B cell (primary cell): ENCODE results near the gene TMEM50B. TPM values are rescaled to one million over a fixed set of nuclear protein-coding genes. Genes with fewer than 3 reads are reported as not detected.

Source experiments
- ATAC-seq: fragments of 200-7000 bp; cut with Tn5 transposase; one replicate; pipeline ENCODE4 v1.10.0; 2021; ENCODE audit warnings: low read depth, mild to moderate bottlenecking, moderate number of reproducible peaks, moderate library complexity
- CTCF ChIA-PET: fragments of 350-600 bp; sonication (Branson Sonifier 250); formaldehyde crosslinking; loops from one replicate; lab custom pipeline; 2021; ENCODE audit warnings: antibody characterized with exemption, inconsistent platforms; lab: Charles Lee
- POLR2A ChIA-PET: fragments of 350-600 bp; sonication (Branson Sonifier 250); formaldehyde crosslinking; loops from one replicate; lab custom pipeline; 2021; ENCODE audit warnings: antibody characterized with exemption; lab: Charles Lee
- DNase-seq: peaks from one replicate; pipeline ENCODE4 v3.0.0; 2013
- H2AFZ ChIP-seq: 2 replicates; pipeline ENCODE4 v1.6.1; 2012; ENCODE audit warnings: mild to moderate bottlenecking, low read depth, low read length; ENCODE audit not compliant: insufficient read depth, poor library complexity, severe bottlenecking
- H3K27ac ChIP-seq, 2 donors: 1 replicate in 1 of 2; 2 replicates in 1 of 2; pipeline ENCODE4 v1.5.1; 2012 to 2013; ENCODE audit warnings: low read length in 2 of 2, mild to moderate bottlenecking in 2 of 2, moderate library complexity in 1 of 2
- H3K27me3 ChIP-seq, 4 experiments: fragments of 200-600 bp in 1 of 4; sonication (generic) in 1 of 4; replicated peaks in 1 of 4; 1 replicate in 2 of 4; 2 replicates in 2 of 4; pipeline versions ENCODE4 v1.6.1 to v1.7.0; 2013 to 2016; ENCODE audit warnings: low read length in 3 of 4, mild to moderate bottlenecking in 2 of 4, mixed read lengths in 1 of 4, moderate library complexity in 1 of 4; ENCODE audit not compliant: insufficient read depth in 4 of 4, control insufficient read depth in 3 of 4; ENCODE audit errors: control extremely low read depth in 1 of 4
- H3K36me3 ChIP-seq, 2 experiments: replicated peaks in 1 of 2; 1 replicate in 1 of 2; 2 replicates in 1 of 2; pipeline versions ENCODE4 v1.6.1 to v1.7.1; 2013; ENCODE audit warnings: low read length in 1 of 2; ENCODE audit not compliant: insufficient read depth in 2 of 2, control insufficient read depth in 1 of 2; ENCODE audit errors: control extremely low read depth in 1 of 2, extremely low read depth in 1 of 2
- H3K4me1 ChIP-seq, 2 donors: fragments of 200-600 bp in 1 of 2; sonication (generic) in 1 of 2; 1 replicate in 1 of 2; 2 replicates in 1 of 2; pipeline versions ENCODE4 v1.5.1 to v1.6.1; 2013 to 2017; ENCODE audit warnings: low read length in 2 of 2; ENCODE audit not compliant: control insufficient read depth in 2 of 2, insufficient read depth in 2 of 2
- H3K4me2 ChIP-seq: replicated peaks from 2 replicates; pipeline ENCODE3; 2012; ENCODE audit warnings: mild to moderate bottlenecking, low read depth, low read length; ENCODE audit not compliant: poor library complexity, severe bottlenecking
- H3K4me3 ChIP-seq, 5 experiments: fragments of 200-600 bp in 1 of 5; sonication (generic) in 1 of 5; 1 replicate in 3 of 5; 2 replicates in 2 of 5; pipeline versions ENCODE4 v1.5.1 to v1.7.0; 2011 to 2016; ENCODE audit warnings: low read length in 4 of 5, mild to moderate bottlenecking in 4 of 5, low read depth in 2 of 5, control low read depth in 1 of 5, moderate library complexity in 1 of 5; ENCODE audit not compliant: insufficient read depth in 1 of 5; ENCODE audit errors: control extremely low read depth in 1 of 5, extremely low read depth in 1 of 5
- H3K79me2 ChIP-seq: fragments of 200-600 bp; sonication (generic); one replicate; pipeline ENCODE4 v1.6.0; 2016; ENCODE audit warnings: low read length; ENCODE audit not compliant: control insufficient read depth, insufficient read depth
- H3K9ac ChIP-seq: fragments of 200-600 bp; sonication (generic); 2 replicates; pipeline ENCODE4 v1.6.1; 2017; ENCODE audit warnings: mild to moderate bottlenecking, low read length, moderate library complexity
- H3K9me3 ChIP-seq, 3 donors: one replicate each; pipeline versions ENCODE4 v1.6.1 to v1.7.1; 2013; ENCODE audit warnings: low read length in 2 of 3; ENCODE audit not compliant: control insufficient read depth in 2 of 3, insufficient read depth in 1 of 3; ENCODE audit errors: control extremely low read depth in 1 of 3
- H4K20me1 ChIP-seq: 2 replicates; pipeline ENCODE4 v1.6.0; 2012; ENCODE audit warnings: mild to moderate bottlenecking, low read length; ENCODE audit not compliant: insufficient read depth, control insufficient read depth, poor library complexity, severe bottlenecking
- H3K27ac Mint-ChIP-seq: one replicate; pipeline ENCODE4 v1.8.0; 2021; ENCODE audit warnings: mixed read lengths
- H3K27me3 Mint-ChIP-seq: one replicate; pipeline ENCODE4 v1.8.0; 2021; ENCODE audit warnings: mixed read lengths
- H3K4me1 Mint-ChIP-seq: one replicate; pipeline ENCODE4 v1.8.0; 2021; ENCODE audit warnings: mixed read lengths
- H3K4me3 Mint-ChIP-seq: one replicate; pipeline ENCODE4 v1.8.0; 2021; ENCODE audit warnings: mixed read lengths
- H3K9me3 Mint-ChIP-seq: one replicate; pipeline ENCODE4 v1.8.0; 2022; ENCODE audit warnings: mixed read lengths; ENCODE audit not compliant: insufficient read depth
- CTCF ChIP-seq: fragments of 200-600 bp; IDR thresholded peaks from one replicate; pipeline ENCODE4 v1.8.0; 2022; ENCODE audit warnings: antibody characterized with exemption, mild to moderate bottlenecking
- EZH2 ChIP-seq: IDR thresholded peaks from 2 replicates; pipeline ENCODE4 v1.6.1; 2012; ENCODE audit warnings: borderline replicate concordance, low read depth, mild to moderate bottlenecking, moderate library complexity, low read length; ENCODE audit not compliant: insufficient read depth, poor library complexity, severe bottlenecking
- WGBS: methylation state at CpG from one replicate; pipeline ENCODE4 v1.1.5; 2013; ENCODE audit warnings: missing lambda C conversion rate; ENCODE audit not compliant: insufficient coverage; 5-methylcytosine and 5-hydroxymethylcytosine counted together
- intact Hi-C: fragments of 100-400 bp; cut with micrococcal nuclease; formaldehyde crosslinking; loops from one replicate; pipeline ENCODE4 v1.10.0; 2022
- polyA plus RNA-seq: library from polyadenylated mRNA; depleted of rRNA; stranded (reverse); fragments of >200 nt; gene quantifications from 2 replicates; pipeline ENCODE4 v1.2.3, GENCODE V29; 2012
- total RNA-seq, 2 donors: library from RNA; stranded (reverse); fragments of 120-200 nt in 1 of 2; gene quantifications; 1 replicate in 1 of 2; 2 replicates in 1 of 2; pipeline versions ENCODE4 v1.2.3 to v1.2.4, GENCODE V29; 2013 to 2022

The TMEM50B gene
- total and polyA plus RNA-seq, 2 donors (not counting 1 experiment from before 2014, with no cell fraction given): 52.6 to 79.5 TPM

GRCh38 chr21:33522953-33523349 lies 43.2 kb upstream of the TMEM50B start:
- no peak overlapping the region for H3K4me3 Mint-ChIP-seq
- no peaks in the 10 kb centered on the region for H3K4me1 Mint-ChIP-seq
- TF ChIP-seq EZH2: no peak
- no peak for TF ChIP-seq CTCF
- H3K79me2 ChIP-seq: no peaks in the 10 kb centered on the region
- no peak overlapping the region for H3K9ac ChIP-seq
- DNase-seq (no peak), ATAC-seq (no peak)
- no peaks in the 10 kb centered on the region for H3K27me3 Mint-ChIP-seq
- ChIA-PET POLR2A (no interaction called here), CTCF (interaction anchor here (0.9 to 1.2 kb wide), 2 partner anchors 29 to 83 kb away, joined by 3 read pairs; no protein-coding TSS in a partner anchor)
- H3K4me2 ChIP-seq: no peak overlapping the region
- WGBS: no CpG with 5 or more reads among the region's 1 CpG
- intact Hi-C loops: no loop called here
- no peaks in the 10 kb centered on the region for H3K4me1 ChIP-seq
- no peak overlapping the region for H2AFZ ChIP-seq
- H3K27ac ChIP-seq: no peak overlapping the region
- H3K9me3 ChIP-seq: no peaks in the 10 kb centered on the region
- no peaks in the 10 kb centered on the region for H3K9me3 Mint-ChIP-seq
- no peak overlapping the region for H3K27ac Mint-ChIP-seq
- no peaks in the 10 kb centered on the region for H4K20me1 ChIP-seq
- no peak overlapping the region for H3K4me3 ChIP-seq
- no peaks in the 10 kb centered on the region for H3K27me3 ChIP-seq
- peaks cover 5 to 33% of the 10 kb centered on the region in 2 experiments for H3K36me3 ChIP-seq

DNA sequence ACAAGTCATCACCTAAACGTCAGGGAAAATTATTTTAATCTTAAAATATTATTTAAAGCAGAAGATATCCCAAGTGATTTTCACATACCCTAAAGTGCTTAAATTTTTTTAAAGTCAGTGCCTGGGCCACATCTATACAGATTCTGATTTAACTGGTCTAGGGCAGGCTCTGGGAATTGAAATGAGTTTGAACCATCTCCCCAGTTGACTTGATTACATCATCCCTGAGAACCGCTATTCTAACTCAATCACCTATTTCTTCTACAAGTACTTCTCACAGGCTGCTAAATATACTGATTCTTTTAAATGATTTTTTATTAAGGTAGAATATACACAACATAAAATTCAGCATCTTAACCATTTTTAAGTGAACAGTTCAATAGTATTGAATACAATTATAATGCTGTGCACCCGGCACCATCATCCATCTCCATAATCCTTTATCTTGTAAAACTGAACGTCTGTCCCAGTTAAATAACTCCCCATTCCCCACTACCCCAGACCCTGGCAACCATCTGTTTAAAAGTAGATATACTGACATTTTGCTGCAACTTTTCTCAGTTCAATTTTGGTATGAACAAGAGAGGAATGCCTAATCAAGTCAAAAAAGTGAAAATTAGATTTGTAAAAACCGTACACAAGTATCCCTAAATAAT lies 42.7 kb upstream of the TMEM50B start:
- H3K79me2 ChIP-seq: no peaks in the 10 kb centered on the region
- H3K4me1 ChIP-seq: no peaks in the 10 kb centered on the region
- no peaks in the 10 kb centered on the region for H3K4me1 Mint-ChIP-seq
- H3K27ac ChIP-seq: no peak overlapping the region
- H3K9ac ChIP-seq: no peak overlapping the region
- H3K9me3 ChIP-seq: no peaks in the 10 kb centered on the region
- no peak for ATAC-seq
- no peak overlapping the region for H2AFZ ChIP-seq
- no peak overlapping the region for H3K27ac Mint-ChIP-seq
- no peaks in the 10 kb centered on the region for H3K27me3 ChIP-seq
- peaks cover 0 to 33% of the 10 kb centered on the region in 2 experiments for H3K36me3 ChIP-seq
- H3K4me3 ChIP-seq: no peak overlapping the region
- no peaks in the 10 kb centered on the region for H3K27me3 Mint-ChIP-seq
- no peak overlapping the region for H3K4me2 ChIP-seq
- TF ChIP-seq CTCF (no peak), EZH2 (no peak)
- WGBS: no CpG with 5 or more reads among the region's 5 CpGs
- H4K20me1 ChIP-seq: no peaks in the 10 kb centered on the region
- POLR2A ChIA-PET: no interaction called here
- intact Hi-C loops: no loop called here
- CTCF ChIA-PET: interaction anchor here (1.2 kb wide), 1 partner anchor 29 kb away, joined by 3 read pairs; no protein-coding TSS in a partner anchor
- DNase-seq: no peak
- no peaks in the 10 kb centered on the region for H3K9me3 Mint-ChIP-seq
- H3K4me3 Mint-ChIP-seq: no peak overlapping the region
